Measurements from ENCODE around the gene CAMSAP2. TPM values are rescaled to one million over a fixed set of nuclear protein-coding genes. Genes with fewer than 3 reads are reported as not detected.

CAMSAP2 gene
- total and polyA plus RNA-seq, 2 donors (not counting 3 experiments of a cell fraction or from before 2014, with no cell fraction given) = 6.7 to 45.5 TPM

DNA sequence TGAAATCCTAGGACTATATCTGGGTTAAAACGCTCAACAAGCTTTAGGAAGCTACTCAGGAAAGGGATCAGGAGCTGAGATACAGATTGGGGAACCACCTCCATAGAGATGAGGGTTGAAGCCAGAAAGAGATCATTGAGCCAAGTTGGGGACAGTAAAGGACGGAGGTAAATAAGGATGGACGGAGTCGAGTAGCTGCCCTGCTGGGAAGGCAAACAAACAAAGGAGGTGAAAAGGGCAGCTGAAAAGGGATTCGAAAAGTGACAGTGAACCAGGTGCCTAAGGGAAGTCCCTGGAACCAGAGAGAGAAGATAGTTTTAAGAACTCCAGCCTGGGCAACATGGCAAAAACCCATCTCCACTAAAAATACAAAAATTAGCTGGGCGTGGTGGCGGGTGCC lies 6.3 kb upstream of the CAMSAP2 start:
- H3K79me2 ChIP-seq (ENCODE audit: control insufficient read depth, insufficient read depth, low read length) = no peaks in the 10 kb centered on the region
- TF ChIP-seq JUN (IDR thresholded peaks at IDR 0.05; ENCODE audit: borderline replicate concordance, insufficient read depth, insufficient read length, low read depth) (no peak), GATA2 (IDR thresholded peaks at IDR 0.05; ENCODE audit: insufficient read depth, insufficient read length, low read depth, low read length) (no peak), FOS (IDR thresholded peaks at IDR 0.05; ENCODE audit: borderline replicate concordance, insufficient read depth, low read length) (no peak), EZH2 (IDR thresholded peaks at IDR 0.05; ENCODE audit: borderline replicate concordance, low read depth, low read length, severe bottlenecking) (no peak), POLR2A (IDR thresholded peaks at IDR 0.05; ENCODE audit: low read depth, low read length) (no peak), POLR2AphosphoS5 (IDR thresholded peaks at IDR 0.05; ENCODE audit: insufficient read depth, low read depth, low read length) (no peak), MYC (IDR thresholded peaks at IDR 0.05; ENCODE audit: low read depth, low read length) (no peak)
- TF ChIP-seq, protein P1, sequence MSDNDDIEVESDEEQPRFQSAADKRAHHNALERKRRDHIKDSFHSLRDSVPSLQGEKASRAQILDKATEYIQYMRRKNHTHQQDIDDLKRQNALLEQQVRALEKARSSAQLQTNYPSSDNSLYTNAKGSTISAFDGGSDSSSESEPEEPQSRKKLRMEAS (IDR thresholded peaks at IDR 0.05; ENCODE audit: insufficient read depth, insufficient read length) = no peak
- TF ChIP-seq, protein P2, sequence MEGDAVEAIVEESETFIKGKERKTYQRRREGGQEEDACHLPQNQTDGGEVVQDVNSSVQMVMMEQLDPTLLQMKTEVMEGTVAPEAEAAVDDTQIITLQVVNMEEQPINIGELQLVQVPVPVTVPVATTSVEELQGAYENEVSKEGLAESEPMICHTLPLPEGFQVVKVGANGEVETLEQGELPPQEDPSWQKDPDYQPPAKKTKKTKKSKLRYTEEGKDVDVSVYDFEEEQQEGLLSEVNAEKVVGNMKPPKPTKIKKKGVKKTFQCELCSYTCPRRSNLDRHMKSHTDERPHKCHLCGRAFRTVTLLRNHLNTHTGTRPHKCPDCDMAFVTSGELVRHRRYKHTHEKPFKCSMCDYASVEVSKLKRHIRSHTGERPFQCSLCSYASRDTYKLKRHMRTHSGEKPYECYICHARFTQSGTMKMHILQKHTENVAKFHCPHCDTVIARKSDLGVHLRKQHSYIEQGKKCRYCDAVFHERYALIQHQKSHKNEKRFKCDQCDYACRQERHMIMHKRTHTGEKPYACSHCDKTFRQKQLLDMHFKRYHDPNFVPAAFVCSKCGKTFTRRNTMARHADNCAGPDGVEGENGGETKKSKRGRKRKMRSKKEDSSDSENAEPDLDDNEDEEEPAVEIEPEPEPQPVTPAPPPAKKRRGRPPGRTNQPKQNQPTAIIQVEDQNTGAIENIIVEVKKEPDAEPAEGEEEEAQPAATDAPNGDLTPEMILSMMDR (IDR thresholded peaks at IDR 0.05; ENCODE audit: extremely low read depth in 1 of 2, insufficient read depth in 1 of 2, low read depth in 1 of 2, low read length in 2 of 2) = no peak
- H3K4me1 ChIP-seq (ENCODE audit: control insufficient read depth, extremely low read depth, insufficient read depth, low read length) = peaks cover 10% of the 10 kb centered on the region
- H3K36me3 ChIP-seq (ENCODE audit: control insufficient read depth in 2 of 2, extremely low read depth in 1 of 2, insufficient read depth in 2 of 2, low read length in 2 of 2) = no peaks in the 10 kb centered on the region
- ChIA-PET CTCF (interaction anchor here (0.6 kb wide), 1 partner anchor 83 kb away, joined by 4 read pairs; no protein-coding TSS in a partner anchor), POLR2A (no interaction called here)
- no peak overlapping the region for H3K4me2 ChIP-seq (ENCODE audit: insufficient read depth, low read length)
- dilution Hi-C loops (cut with MboI; ENCODE audit: extremely low pct_ligation_motif_present, low sequenced_read_pairs) (no loop called here), intact Hi-C loops (cut with micrococcal nuclease) (no loop called here)
- H3K27ac ChIP-seq (ENCODE audit: insufficient read depth, low read depth, low read length) = no peak overlapping the region
- no peak overlapping the region for H3K9ac ChIP-seq (replicated peaks; ENCODE audit: extremely low read depth, insufficient read depth, low read length)
- no peaks in the 10 kb centered on the region for H4K20me1 ChIP-seq (replicated peaks; ENCODE audit: control insufficient read depth, extremely low read depth, insufficient read depth, low read length)
- no peak overlapping the region for H3K4me3 ChIP-seq (replicated peaks in 1 of 3; ENCODE audit: insufficient read depth in 1 of 3, low read depth in 1 of 3, low read length in 3 of 3)
- no peak overlapping the region for H2AFZ ChIP-seq (ENCODE audit: low read depth, low read length)
- H3K27me3 ChIP-seq (ENCODE audit: control insufficient read depth in 2 of 2, insufficient read depth in 2 of 2, low read length in 2 of 2) = no peaks in the 10 kb centered on the region
- FAIRE-seq (no peak), DNase-seq (ENCODE audit: low read depth, low spot score) (no peak)
- no TSS peak for BruUV-seq (replicated peaks)
- no peaks in the 10 kb centered on the region for H3K9me3 ChIP-seq (replicated peaks; ENCODE audit: control insufficient read depth, insufficient read depth, low read length)
- H3K9me1 ChIP-seq (replicated peaks; ENCODE audit: control insufficient read depth, extremely low read depth, insufficient read depth, low read length) = no peaks in the 10 kb centered on the region

Data from endothelial cell of umbilical vein (primary cell).